ENCODE measurements around the gene CUX1. TPM values are rescaled to one million over a fixed set of nuclear protein-coding genes. Genes with fewer than 3 reads are reported as not detected.

CUX1 gene
- total RNA-seq, 4 donors from 2014 or later, result 64.1 to 142 (median 111) TPM

DNA sequence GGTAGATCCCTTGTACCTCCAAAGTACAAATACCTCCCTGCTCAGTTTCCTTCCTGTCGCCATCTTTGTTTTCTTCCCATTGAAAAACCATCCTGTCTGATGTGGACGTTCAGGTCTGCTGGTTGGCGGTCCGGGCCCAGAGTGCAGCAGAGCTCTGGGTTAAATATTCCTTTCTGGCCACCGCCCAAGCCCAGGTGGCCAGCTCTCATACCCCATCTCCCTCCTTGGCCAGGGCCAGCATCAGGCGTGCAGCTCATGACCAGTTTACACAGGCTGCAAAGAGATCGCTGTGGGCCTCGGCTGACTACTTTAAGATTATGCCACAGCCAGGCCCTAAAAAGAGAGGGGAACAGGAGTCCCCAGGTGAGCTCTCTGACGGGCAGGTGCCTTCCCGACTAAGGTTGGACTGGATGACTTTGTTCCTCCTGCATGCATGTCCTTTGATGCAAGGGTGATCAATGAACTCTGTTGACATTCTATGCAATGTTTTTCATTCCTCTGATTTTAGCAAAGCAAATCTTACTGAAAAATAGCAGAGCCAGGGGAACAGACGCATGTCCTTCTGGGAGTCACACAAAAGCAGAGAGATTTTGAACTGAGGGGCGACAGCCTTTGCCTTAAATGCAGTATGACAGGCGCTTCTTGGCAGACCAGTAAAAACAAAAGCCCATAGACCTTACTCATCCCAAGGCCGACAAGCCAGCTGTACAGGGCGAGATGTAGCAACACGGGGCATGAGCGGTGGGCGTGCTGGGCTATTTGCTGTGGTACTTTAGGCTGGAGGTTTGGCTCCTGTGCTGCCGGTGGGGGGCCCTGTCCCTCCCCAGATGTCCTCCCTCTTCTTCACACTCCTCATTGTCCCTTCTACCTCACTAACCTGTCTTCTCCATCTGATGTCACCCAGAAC is 435.9 kb downstream of the CUX1 start:
- Histone ChIP-seq H3K9me3 (no peaks in the 10 kb centered on the region), H3K36me3 (peaks cover 0 to 12% (median 0%) of the 10 kb centered on the region in 3 donors), H3K27ac (no peak overlapping the region), H3K4me3 (no peak overlapping the region), H3K27me3 (no peaks in the 10 kb centered on the region), H3K4me1 (no peaks in the 10 kb centered on the region)
- TF ChIP-seq POLR2A (IDR thresholded peaks at IDR 0.05), result no peak
- TF ChIP-seq, protein P1, sequence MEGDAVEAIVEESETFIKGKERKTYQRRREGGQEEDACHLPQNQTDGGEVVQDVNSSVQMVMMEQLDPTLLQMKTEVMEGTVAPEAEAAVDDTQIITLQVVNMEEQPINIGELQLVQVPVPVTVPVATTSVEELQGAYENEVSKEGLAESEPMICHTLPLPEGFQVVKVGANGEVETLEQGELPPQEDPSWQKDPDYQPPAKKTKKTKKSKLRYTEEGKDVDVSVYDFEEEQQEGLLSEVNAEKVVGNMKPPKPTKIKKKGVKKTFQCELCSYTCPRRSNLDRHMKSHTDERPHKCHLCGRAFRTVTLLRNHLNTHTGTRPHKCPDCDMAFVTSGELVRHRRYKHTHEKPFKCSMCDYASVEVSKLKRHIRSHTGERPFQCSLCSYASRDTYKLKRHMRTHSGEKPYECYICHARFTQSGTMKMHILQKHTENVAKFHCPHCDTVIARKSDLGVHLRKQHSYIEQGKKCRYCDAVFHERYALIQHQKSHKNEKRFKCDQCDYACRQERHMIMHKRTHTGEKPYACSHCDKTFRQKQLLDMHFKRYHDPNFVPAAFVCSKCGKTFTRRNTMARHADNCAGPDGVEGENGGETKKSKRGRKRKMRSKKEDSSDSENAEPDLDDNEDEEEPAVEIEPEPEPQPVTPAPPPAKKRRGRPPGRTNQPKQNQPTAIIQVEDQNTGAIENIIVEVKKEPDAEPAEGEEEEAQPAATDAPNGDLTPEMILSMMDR (IDR thresholded peaks at IDR 0.05), result no peak
- DNase-seq, result no peak

DNA sequence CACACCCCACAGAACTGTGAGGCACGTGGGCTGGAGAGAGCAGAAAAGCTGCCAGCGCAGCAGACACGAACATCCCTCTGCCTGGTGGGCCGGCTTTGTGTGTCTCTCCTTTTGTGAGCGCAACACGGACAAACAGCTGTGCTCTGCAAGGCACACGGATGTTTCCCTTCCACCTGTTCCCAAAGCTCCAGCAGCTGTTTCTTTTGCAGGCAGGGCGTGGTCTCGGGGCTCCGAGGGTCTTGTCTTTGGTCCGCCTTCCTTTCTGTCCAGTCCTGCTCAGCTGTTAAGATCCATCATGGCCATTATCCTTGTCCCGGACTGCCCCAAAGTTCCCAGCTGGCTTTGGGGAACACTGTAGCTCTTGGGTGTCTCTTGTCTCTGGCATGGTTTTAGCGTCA is 436.5 kb downstream of the CUX1 start:
- no peak for DNase-seq
- TF ChIP-seq POLR2A (IDR thresholded peaks at IDR 0.05), result no peak
- TF ChIP-seq, protein P1 (IDR thresholded peaks at IDR 0.05), result no peak
- no peak overlapping the region for H3K4me3 ChIP-seq
- no peaks in the 10 kb centered on the region for H3K4me1 ChIP-seq
- H3K9me3 ChIP-seq, result no peaks in the 10 kb centered on the region
- H3K36me3 ChIP-seq, result peaks cover 0 to 10% (median 0%) of the 10 kb centered on the region in 3 donors
- no peaks in the 10 kb centered on the region for H3K27me3 ChIP-seq
- H3K27ac ChIP-seq, result no peak overlapping the region

DNA sequence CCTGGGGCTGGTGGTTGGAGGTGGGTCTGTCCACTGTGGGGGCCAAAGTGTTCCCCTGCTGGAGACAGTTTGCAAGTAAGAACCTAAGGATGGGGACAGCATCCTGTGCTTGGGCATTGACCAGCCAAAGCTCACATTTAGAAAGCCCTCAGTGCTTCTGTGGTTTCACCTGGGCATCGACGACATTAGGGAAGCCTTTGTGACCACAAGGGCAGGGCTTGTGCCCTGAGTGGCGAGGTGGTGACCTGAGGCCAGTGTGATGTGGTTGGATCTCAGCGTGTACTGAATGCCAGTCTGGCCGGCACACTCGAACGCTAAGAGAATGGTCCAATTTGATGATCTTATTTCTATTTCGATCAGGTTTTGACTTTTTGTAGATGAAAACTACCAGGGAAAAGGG is 437.1 kb downstream of the CUX1 start:
- TF ChIP-seq, protein P1 (IDR thresholded peaks at IDR 0.05), result no peak
- TF ChIP-seq POLR2A (IDR thresholded peaks at IDR 0.05), result no peak
- H3K36me3 ChIP-seq, result peaks cover 0 to 5% (median 0%) of the 10 kb centered on the region in 3 donors
- H3K9me3 ChIP-seq, result no peaks in the 10 kb centered on the region
- no peaks in the 10 kb centered on the region for H3K4me1 ChIP-seq
- no peak overlapping the region for H3K4me3 ChIP-seq
- H3K27ac ChIP-seq, result no peak overlapping the region
- DNase-seq, result no peak
- H3K27me3 ChIP-seq, result no peaks in the 10 kb centered on the region

DNA sequence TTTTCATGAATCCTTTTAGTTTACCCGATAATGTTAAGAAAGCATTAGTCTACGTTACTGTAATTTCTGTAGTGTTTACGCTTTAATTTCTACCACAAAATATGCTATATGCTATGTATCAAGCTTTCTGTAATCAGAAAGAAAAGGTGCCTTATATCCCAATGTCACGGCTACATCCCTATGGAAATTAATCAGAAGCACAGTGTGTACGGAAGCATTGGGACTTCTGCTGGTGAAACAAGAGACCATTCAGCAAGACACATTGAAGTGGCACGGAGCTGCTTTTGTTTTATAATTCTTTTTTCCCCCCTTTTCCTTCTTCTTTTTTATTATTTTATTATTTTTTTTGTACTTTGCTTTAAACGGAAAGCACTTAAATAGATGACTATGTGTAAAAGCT is 438.1 kb downstream of the CUX1 start:
- TF ChIP-seq, protein P1 (IDR thresholded peaks at IDR 0.05), result no peak
- TF ChIP-seq POLR2A (IDR thresholded peaks at IDR 0.05), result no peak

DNA sequence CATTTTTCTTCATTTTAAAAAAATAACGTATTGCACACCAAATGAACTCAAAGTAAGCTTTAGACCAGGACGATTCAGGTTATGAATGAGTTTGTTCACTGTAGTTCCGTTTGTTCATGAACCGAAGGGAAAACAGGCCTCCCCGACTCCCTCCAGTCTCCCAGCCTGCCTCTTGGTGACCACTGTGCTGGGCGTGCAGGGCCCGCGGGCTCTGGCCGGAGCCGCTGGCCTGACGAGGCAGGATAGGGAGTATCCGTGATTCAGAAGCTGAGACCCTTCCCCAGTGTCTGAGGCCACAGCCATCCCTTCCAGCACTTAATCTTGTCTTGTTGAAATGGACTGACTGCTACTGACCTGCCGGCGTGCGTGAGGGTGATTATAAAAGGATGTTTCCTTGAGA is 438.5 kb downstream of the CUX1 start:
- Histone ChIP-seq H3K27ac (no peak overlapping the region), H3K36me3 (no peaks in the 10 kb centered on the region), H3K4me3 (no peak overlapping the region), H3K4me1 (no peaks in the 10 kb centered on the region), H3K9me3 (no peaks in the 10 kb centered on the region), H3K27me3 (no peaks in the 10 kb centered on the region)
- TF ChIP-seq POLR2A (IDR thresholded peaks at IDR 0.05), result no peak
- TF ChIP-seq, protein P1 (IDR thresholded peaks at IDR 0.05), result no peak
- no peak for DNase-seq

More for the DNA sequence above, 438.1 kb downstream of the CUX1 start:
- DNase-seq, result no peak
- H3K36me3 ChIP-seq, result no peaks in the 10 kb centered on the region
- no peaks in the 10 kb centered on the region for H3K4me1 ChIP-seq
- no peaks in the 10 kb centered on the region for H3K9me3 ChIP-seq
- no peaks in the 10 kb centered on the region for H3K27me3 ChIP-seq
- H3K4me3 ChIP-seq, result no peak overlapping the region
- H3K27ac ChIP-seq, result no peak overlapping the region
